Testis (tissue), 2 donors: ENCODE data around the gene DZANK1.

Experiments
- POLR2A ChIP-seq: fragments of 450-650 bp; IDR thresholded peaks from one replicate; pipeline ENCODE4 v1.6.1; 2017; ENCODE audit warnings: antibody characterized with exemption, mild to moderate bottlenecking, moderate library complexity
- TF ChIP-seq, protein P1 (sequence below), 3 experiments: fragments of 450-650 bp in 2 of 3; fragments of 200-600 bp in 1 of 3; sonication (generic) in 1 of 3; IDR thresholded peaks; one replicate each; pipeline ENCODE4 v1.5.1; 2016 to 2019; ENCODE audit warnings: antibody characterized with exemption in 3 of 3, mild to moderate bottlenecking in 2 of 3, moderate library complexity in 1 of 3

GRCh38 chr20:18400460-18400859 is 66.4 kb downstream of the DZANK1 start:
- TF ChIP-seq POLR2A = no peak
- TF ChIP-seq, protein P1, sequence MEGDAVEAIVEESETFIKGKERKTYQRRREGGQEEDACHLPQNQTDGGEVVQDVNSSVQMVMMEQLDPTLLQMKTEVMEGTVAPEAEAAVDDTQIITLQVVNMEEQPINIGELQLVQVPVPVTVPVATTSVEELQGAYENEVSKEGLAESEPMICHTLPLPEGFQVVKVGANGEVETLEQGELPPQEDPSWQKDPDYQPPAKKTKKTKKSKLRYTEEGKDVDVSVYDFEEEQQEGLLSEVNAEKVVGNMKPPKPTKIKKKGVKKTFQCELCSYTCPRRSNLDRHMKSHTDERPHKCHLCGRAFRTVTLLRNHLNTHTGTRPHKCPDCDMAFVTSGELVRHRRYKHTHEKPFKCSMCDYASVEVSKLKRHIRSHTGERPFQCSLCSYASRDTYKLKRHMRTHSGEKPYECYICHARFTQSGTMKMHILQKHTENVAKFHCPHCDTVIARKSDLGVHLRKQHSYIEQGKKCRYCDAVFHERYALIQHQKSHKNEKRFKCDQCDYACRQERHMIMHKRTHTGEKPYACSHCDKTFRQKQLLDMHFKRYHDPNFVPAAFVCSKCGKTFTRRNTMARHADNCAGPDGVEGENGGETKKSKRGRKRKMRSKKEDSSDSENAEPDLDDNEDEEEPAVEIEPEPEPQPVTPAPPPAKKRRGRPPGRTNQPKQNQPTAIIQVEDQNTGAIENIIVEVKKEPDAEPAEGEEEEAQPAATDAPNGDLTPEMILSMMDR (IDR thresholded peaks at IDR 0.05) = no peak
